DND-41 (cell line): ENCODE measurements around the gene UVRAG.

Experiments
- ATAC-seq: fragments of 200-7000 bp; cut with Tn5 transposase; 3 replicates; pipeline ENCODE4 v1.9.1; 2021; ENCODE audit warnings: low read depth; ENCODE audit not compliant: insufficient read depth
- DNase-seq: peaks from one replicate; pipeline ENCODE4 v3.0.0-alpha.2; 2020
- H2AFZ ChIP-seq: 2 replicates; pipeline ENCODE4 v1.6.0; 2012; ENCODE audit warnings: low read depth, low read length
- H3K27ac ChIP-seq: 2 replicates; pipeline ENCODE4 v1.5.1; 2012; ENCODE audit warnings: low read length, inconsistent platforms
- H3K27me3 ChIP-seq: fragments of 200-600 bp; sonication (generic); 2 replicates; pipeline ENCODE4 v1.6.0; 2012; ENCODE audit warnings: low read length, mild to moderate bottlenecking, inconsistent platforms; ENCODE audit not compliant: insufficient read depth, poor library complexity
- H3K36me3 ChIP-seq: 2 replicates; pipeline ENCODE4 v1.5.1; 2012; ENCODE audit warnings: low read length, inconsistent platforms; ENCODE audit not compliant: insufficient read depth
- H3K4me1 ChIP-seq: 2 replicates; pipeline ENCODE4 v1.5.1; 2012; ENCODE audit warnings: mild to moderate bottlenecking, low read length; ENCODE audit not compliant: insufficient read depth
- H3K4me2 ChIP-seq: 2 replicates; pipeline ENCODE4 v1.6.0; 2012; ENCODE audit warnings: mild to moderate bottlenecking, moderate library complexity, low read length, inconsistent platforms; ENCODE audit not compliant: insufficient read depth
- H3K4me3 ChIP-seq, 2 experiments: fragments of 200-600 bp in 1 of 2; shearing (Covaris generic) in 1 of 2; 2 replicates each; pipeline ENCODE4 v1.5.1; 2012 to 2016; ENCODE audit warnings: inconsistent platforms in 2 of 2, low read length in 2 of 2, mild to moderate bottlenecking in 2 of 2, low read depth in 1 of 2, moderate library complexity in 1 of 2
- H3K79me2 ChIP-seq: 2 replicates; pipeline ENCODE4 v1.6.0; 2012; ENCODE audit warnings: low read length, inconsistent platforms; ENCODE audit not compliant: insufficient read depth
- H3K9ac ChIP-seq: 2 replicates; pipeline ENCODE4 v1.6.0; 2012; ENCODE audit warnings: low read depth, mild to moderate bottlenecking, inconsistent platforms, low read length, moderate library complexity
- H3K9me3 ChIP-seq: 2 replicates; pipeline ENCODE4 v1.5.1; 2012; ENCODE audit warnings: low read length, moderate library complexity, mild to moderate bottlenecking, inconsistent platforms; ENCODE audit not compliant: insufficient read depth, severe bottlenecking
- H4K20me1 ChIP-seq: 2 replicates; pipeline ENCODE4 v1.6.0; 2012; ENCODE audit warnings: low read length; ENCODE audit not compliant: insufficient read depth
- CTCF ChIP-seq: IDR thresholded peaks from 2 replicates; pipeline ENCODE4 v1.5.1; 2012; ENCODE audit warnings: borderline replicate concordance, low read length, moderate library complexity, mild to moderate bottlenecking; ENCODE audit not compliant: poor library complexity, severe bottlenecking; ENCODE audit errors: extremely low read depth
- EZH2 ChIP-seq: IDR thresholded peaks from 3 replicates; pipeline ENCODE4 v1.6.1; 2012; ENCODE audit warnings: borderline replicate concordance, low read depth, mild to moderate bottlenecking, moderate library complexity, low read length, inconsistent platforms; ENCODE audit not compliant: severe bottlenecking

The UVRAG gene

GRCh38 chr11:75778962-75779361, 36.0 kb upstream of the UVRAG start:
- no peaks in the 10 kb centered on the region for H3K79me2 ChIP-seq
- H3K27ac ChIP-seq, result no peak overlapping the region
- no peaks in the 10 kb centered on the region for H3K9me3 ChIP-seq
- no peak overlapping the region for H2AFZ ChIP-seq
- no peaks in the 10 kb centered on the region for H3K27me3 ChIP-seq
- no peak overlapping the region for H3K4me3 ChIP-seq
- TF ChIP-seq EZH2 (no peak), CTCF (no peak)
- H4K20me1 ChIP-seq, result no peaks in the 10 kb centered on the region
- no peaks in the 10 kb centered on the region for H3K36me3 ChIP-seq
- no peak for DNase-seq
- H3K4me1 ChIP-seq, result no peaks in the 10 kb centered on the region
- no peak overlapping the region for H3K9ac ChIP-seq
- no peak for ATAC-seq
- H3K4me2 ChIP-seq, result no peak overlapping the region

DNA sequence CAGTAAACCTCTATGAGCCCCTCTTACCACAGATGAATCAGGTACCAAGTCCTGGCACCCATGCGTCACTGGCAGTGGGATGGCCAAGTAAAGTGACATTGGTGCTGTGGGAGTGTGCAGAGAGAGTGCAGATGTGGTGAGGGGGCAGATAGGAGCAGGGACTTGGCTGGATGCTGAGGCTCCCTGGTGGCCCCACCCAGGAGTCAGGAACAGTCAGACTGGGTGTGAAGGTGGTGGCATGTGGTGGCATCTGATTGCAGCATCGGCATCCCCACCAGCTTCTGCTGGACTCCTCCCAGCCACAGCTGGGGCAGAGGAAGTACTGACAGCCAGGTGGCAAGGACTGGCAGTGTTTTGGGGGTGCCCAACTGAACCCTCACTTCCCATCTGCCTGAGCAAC, 35.0 kb upstream of the UVRAG start:
- H3K4me1 ChIP-seq, result no peaks in the 10 kb centered on the region
- H4K20me1 ChIP-seq, result no peaks in the 10 kb centered on the region
- H3K9me3 ChIP-seq, result no peaks in the 10 kb centered on the region
- no peak overlapping the region for H3K4me2 ChIP-seq
- H3K9ac ChIP-seq, result no peak overlapping the region
- no peak overlapping the region for H2AFZ ChIP-seq
- no peaks in the 10 kb centered on the region for H3K79me2 ChIP-seq
- no peak for DNase-seq
- no peak for ATAC-seq
- no peaks in the 10 kb centered on the region for H3K27me3 ChIP-seq
- no peaks in the 10 kb centered on the region for H3K36me3 ChIP-seq
- TF ChIP-seq EZH2, result no peak
- TF ChIP-seq CTCF, result no peak
- no peak overlapping the region for H3K4me3 ChIP-seq
- no peak overlapping the region for H3K27ac ChIP-seq

DNA sequence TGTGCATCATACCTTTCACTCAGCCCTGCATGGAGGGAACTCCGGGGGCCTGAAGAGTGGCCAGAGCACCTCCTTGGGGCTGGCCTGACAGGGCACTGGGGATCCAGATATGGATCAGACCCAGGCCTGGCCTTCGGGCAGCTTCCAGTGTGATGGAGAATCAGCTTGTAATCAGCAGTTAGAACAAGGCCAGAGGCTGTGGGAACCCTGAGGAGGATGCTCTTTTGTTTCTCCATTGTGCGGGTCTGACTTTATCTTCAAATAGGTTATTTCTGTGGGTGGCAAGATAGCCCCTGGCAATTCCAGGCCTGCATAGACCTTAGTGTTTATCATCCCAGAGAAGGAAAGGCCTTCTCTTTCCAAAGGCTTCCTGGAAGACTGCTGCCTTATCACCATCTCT, 34.1 kb upstream of the UVRAG start:
- Histone ChIP-seq H3K4me2 (no peak overlapping the region), H3K79me2 (no peaks in the 10 kb centered on the region), H3K4me3 (no peak overlapping the region), H3K36me3 (no peaks in the 10 kb centered on the region), H3K4me1 (no peaks in the 10 kb centered on the region), H4K20me1 (no peaks in the 10 kb centered on the region), H2AFZ (no peak overlapping the region), H3K9ac (no peak overlapping the region), H3K27ac (no peak overlapping the region), H3K9me3 (no peaks in the 10 kb centered on the region), H3K27me3 (no peaks in the 10 kb centered on the region)
- TF ChIP-seq EZH2 (no peak), CTCF (no peak)
- DNase-seq (no peak), ATAC-seq (no peak)

DNA sequence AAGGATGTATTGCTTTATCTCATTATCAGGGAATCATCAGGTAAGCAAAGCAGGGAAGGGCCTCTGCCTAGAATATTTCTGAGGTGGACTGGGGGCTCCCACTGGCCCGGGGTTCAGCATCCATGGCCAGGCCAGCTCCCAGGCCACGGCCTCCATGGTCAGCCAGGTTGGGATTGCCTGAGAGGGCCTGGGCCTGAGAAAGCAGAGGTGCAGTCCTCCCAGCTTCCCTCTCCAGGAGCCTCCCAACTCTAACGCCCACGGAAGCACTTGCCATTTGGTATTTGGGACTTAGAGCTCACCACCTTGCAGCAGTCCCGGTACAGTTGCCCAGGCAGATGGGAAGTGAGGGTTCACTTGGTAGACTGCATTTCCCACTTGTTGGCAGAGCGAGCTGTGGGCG, 33.7 kb upstream of the UVRAG start:
- H2AFZ ChIP-seq, result no peak overlapping the region
- H3K36me3 ChIP-seq, result no peaks in the 10 kb centered on the region
- H4K20me1 ChIP-seq, result no peaks in the 10 kb centered on the region
- DNase-seq (no peak), ATAC-seq (no peak)
- H3K4me3 ChIP-seq, result no peak overlapping the region
- no peak for TF ChIP-seq CTCF
- no peak for TF ChIP-seq EZH2
- H3K27ac ChIP-seq, result no peak overlapping the region
- H3K9ac ChIP-seq, result no peak overlapping the region
- no peaks in the 10 kb centered on the region for H3K4me1 ChIP-seq
- no peaks in the 10 kb centered on the region for H3K9me3 ChIP-seq
- H3K4me2 ChIP-seq, result no peak overlapping the region
- H3K79me2 ChIP-seq, result no peaks in the 10 kb centered on the region
- H3K27me3 ChIP-seq, result no peaks in the 10 kb centered on the region
